GM23248 (cell line): ENCODE results near the gene UPK1A.

Experiments used
- EZH2 ChIP-seq: fragments of 200-600 bp; sonication (generic); IDR thresholded peaks from 2 replicates; pipeline ENCODE4 v1.6.1; 2018; ENCODE audit warnings: antibody characterized with exemption, mild to moderate bottlenecking; ENCODE audit not compliant: insufficient read depth, poor library complexity, severe bottlenecking
- EZH2phosphoT487 ChIP-seq: fragments of 200-600 bp; sonication (generic); IDR thresholded peaks from 2 replicates; pipeline ENCODE4 v1.6.1; 2018; ENCODE audit warnings: antibody characterized with exemption, moderate library complexity, mild to moderate bottlenecking, low read depth; ENCODE audit not compliant: insufficient read depth

GRCh38 chr19:35639863-35640262 is 26.5 kb upstream of the UPK1A start:
- no peak for TF ChIP-seq EZH2phosphoT487
- TF ChIP-seq EZH2: no peak
